ENCODE measurements around the gene MECP2.

DNA sequence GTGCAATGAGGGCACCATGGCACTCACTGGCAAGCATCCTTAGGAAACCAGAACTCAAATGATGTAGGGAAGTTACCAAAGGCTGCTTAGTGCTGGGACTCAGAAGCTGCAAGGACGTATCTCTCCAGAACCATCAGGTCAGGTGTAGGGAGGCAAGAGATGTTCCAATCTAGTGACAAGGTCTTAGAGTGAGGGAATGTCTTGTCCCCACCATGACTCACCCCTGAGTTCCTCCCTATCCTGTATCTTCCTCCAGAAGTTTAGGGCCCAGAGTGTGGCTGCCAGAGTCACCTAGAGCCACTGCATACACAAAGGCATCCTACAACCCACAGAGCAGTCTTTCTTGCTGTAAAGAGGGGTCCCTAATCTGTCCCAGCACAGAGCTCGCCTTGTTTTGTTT, 63.7 kb downstream of the MECP2 start:
- TF ChIP-seq, protein P1, sequence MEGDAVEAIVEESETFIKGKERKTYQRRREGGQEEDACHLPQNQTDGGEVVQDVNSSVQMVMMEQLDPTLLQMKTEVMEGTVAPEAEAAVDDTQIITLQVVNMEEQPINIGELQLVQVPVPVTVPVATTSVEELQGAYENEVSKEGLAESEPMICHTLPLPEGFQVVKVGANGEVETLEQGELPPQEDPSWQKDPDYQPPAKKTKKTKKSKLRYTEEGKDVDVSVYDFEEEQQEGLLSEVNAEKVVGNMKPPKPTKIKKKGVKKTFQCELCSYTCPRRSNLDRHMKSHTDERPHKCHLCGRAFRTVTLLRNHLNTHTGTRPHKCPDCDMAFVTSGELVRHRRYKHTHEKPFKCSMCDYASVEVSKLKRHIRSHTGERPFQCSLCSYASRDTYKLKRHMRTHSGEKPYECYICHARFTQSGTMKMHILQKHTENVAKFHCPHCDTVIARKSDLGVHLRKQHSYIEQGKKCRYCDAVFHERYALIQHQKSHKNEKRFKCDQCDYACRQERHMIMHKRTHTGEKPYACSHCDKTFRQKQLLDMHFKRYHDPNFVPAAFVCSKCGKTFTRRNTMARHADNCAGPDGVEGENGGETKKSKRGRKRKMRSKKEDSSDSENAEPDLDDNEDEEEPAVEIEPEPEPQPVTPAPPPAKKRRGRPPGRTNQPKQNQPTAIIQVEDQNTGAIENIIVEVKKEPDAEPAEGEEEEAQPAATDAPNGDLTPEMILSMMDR (conservative IDR thresholded peaks at IDR 0.05; ENCODE audit: low read length) = no peak
- no peak for TF ChIP-seq EZH2phosphoT487 (IDR thresholded peaks at IDR 0.05; ENCODE audit: borderline replicate concordance)
